Smooth muscle cell (in vitro differentiated cells): ENCODE results near the gene NANP. TPM values are rescaled to one million over a fixed set of nuclear protein-coding genes. Genes with fewer than 3 reads are reported as not detected.
"Not testable (repeated sequence)": the region's sequence is repeated elsewhere in the genome, so short reads cannot be mapped to it uniquely, and the experiment has no call there.

Experiments
- DNase-seq: peaks from one replicate; lab custom pipeline; 2025; ENCODE audit not compliant: unreplicated experiment; lab: John Stamatoyannopoulos, UW
- H2AFZ ChIP-seq: fragments of 200-600 bp; sonication (generic); 2 replicates; pipeline ENCODE4 v1.6.0; 2016; ENCODE audit warnings: antibody characterized with exemption, low read depth, mild to moderate bottlenecking
- H3F3A ChIP-seq: fragments of 200-600 bp; sonication (generic); 2 replicates; pipeline ENCODE4 v1.6.0; 2017; ENCODE audit warnings: antibody characterized with exemption, low read depth
- H3K27ac ChIP-seq: fragments of 200-600 bp; sonication (generic); 2 replicates; pipeline ENCODE4 v1.5.1; 2016; ENCODE audit warnings: low read depth, mild to moderate bottlenecking
- H3K27me3 ChIP-seq: fragments of 200-600 bp; sonication (generic); 2 replicates; pipeline ENCODE4 v1.6.1; 2016; ENCODE audit warnings: low read depth, mild to moderate bottlenecking
- H3K36me3 ChIP-seq: fragments of 200-600 bp; sonication (generic); 2 replicates; pipeline ENCODE4 v1.5.1; 2016; ENCODE audit warnings: low read depth
- H3K4me1 ChIP-seq: fragments of 200-600 bp; sonication (generic); 2 replicates; pipeline ENCODE4 v1.5.1; 2016; ENCODE audit warnings: low read depth
- H3K4me2 ChIP-seq: fragments of 200-600 bp; sonication (generic); 2 replicates; pipeline ENCODE4 v1.6.0; 2016; ENCODE audit warnings: mild to moderate bottlenecking
- H3K4me3 ChIP-seq: fragments of 200-600 bp; sonication (generic); 2 replicates; pipeline ENCODE4 v1.5.1; 2016; ENCODE audit warnings: mild to moderate bottlenecking
- H3K79me2 ChIP-seq: fragments of 200-600 bp; sonication (generic); 2 replicates; pipeline ENCODE4 v1.6.0; 2016; ENCODE audit warnings: low read depth, mild to moderate bottlenecking
- H3K9ac ChIP-seq: fragments of 200-600 bp; sonication (generic); 2 replicates; pipeline ENCODE4 v1.6.0; 2016; ENCODE audit warnings: low read depth
- H3K9me3 ChIP-seq: fragments of 200-600 bp; sonication (generic); replicated peaks from 2 replicates; pipeline ENCODE4 v1.5.1; 2016; ENCODE audit warnings: low read depth
- H4K20me1 ChIP-seq: fragments of 200-600 bp; sonication (generic); 2 replicates; pipeline ENCODE4 v1.6.0; 2016; ENCODE audit warnings: low read depth
- WGBS: methylation state at CpG from one replicate; pipeline ENCODE4 v1.1.7; 2016; ENCODE audit warnings: low lambda C conversion rate; 5-methylcytosine and 5-hydroxymethylcytosine counted together
- polyA plus RNA-seq: library from polyadenylated mRNA; unstranded; fragments of >200 nt; fragmentation: Nextera tagmentation; extraction: Ambion mirVana; gene quantifications from 2 replicates; pipeline ENCODE4 v1.2.1, GENCODE V29; 2016
- total RNA-seq: library from RNA; depleted of rRNA; stranded (reverse); fragments of >200 nt; gene quantifications from 2 replicates; pipeline ENCODE4 v1.2.3, GENCODE V29; 2014
- TF ChIP-seq, protein P1 (sequence below): fragments of 200-600 bp; sonication (generic); IDR thresholded peaks from 2 replicates; pipeline ENCODE4 v1.5.1; 2017; ENCODE audit warnings: borderline replicate concordance, mild to moderate bottlenecking, antibody characterized with exemption; ENCODE audit not compliant: insufficient read depth, poor library complexity, severe bottlenecking

Gene NANP
- total and polyA plus RNA-seq, 2 experiments from 2014 or later = 3.6 to 6.5 TPM

DNA sequence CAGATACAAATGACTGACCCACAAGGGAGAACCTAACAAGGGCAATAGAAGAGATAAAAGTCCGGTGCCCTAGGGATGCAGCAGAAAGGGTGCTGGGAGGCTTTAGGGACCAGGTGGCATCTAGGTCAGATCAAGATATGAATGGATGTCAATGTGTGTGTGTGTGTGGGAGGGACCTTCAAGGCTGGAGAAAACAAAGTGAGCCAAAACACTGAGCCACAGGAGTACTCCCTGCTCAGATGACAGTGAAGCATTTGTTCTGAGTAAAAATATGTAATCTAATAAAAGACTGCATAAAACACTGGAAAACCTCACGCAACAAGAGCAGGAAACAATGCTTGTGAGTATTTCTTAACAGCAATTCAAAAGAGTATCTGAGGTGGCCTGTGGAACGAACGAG is 44.6 kb upstream of the NANP start:
- Histone ChIP-seq H3K36me3 (no peaks in the 10 kb centered on the region), H3K9ac (no peak overlapping the region), H3K4me2 (no peak overlapping the region), H3K9me3 (no peaks in the 10 kb centered on the region), H3K4me3 (no peak overlapping the region), H3K79me2 (no peaks in the 10 kb centered on the region), H2AFZ (no peak overlapping the region), H4K20me1 (no peaks in the 10 kb centered on the region), H3K27ac (no peak overlapping the region), H3K27me3 (no peaks in the 10 kb centered on the region), H3F3A (no peaks in the 10 kb centered on the region), H3K4me1 (no peaks in the 10 kb centered on the region)
- WGBS = over 99% methylated on average over 4 of the region's 4 CpGs
- no peak for DNase-seq
- TF ChIP-seq, protein P1, sequence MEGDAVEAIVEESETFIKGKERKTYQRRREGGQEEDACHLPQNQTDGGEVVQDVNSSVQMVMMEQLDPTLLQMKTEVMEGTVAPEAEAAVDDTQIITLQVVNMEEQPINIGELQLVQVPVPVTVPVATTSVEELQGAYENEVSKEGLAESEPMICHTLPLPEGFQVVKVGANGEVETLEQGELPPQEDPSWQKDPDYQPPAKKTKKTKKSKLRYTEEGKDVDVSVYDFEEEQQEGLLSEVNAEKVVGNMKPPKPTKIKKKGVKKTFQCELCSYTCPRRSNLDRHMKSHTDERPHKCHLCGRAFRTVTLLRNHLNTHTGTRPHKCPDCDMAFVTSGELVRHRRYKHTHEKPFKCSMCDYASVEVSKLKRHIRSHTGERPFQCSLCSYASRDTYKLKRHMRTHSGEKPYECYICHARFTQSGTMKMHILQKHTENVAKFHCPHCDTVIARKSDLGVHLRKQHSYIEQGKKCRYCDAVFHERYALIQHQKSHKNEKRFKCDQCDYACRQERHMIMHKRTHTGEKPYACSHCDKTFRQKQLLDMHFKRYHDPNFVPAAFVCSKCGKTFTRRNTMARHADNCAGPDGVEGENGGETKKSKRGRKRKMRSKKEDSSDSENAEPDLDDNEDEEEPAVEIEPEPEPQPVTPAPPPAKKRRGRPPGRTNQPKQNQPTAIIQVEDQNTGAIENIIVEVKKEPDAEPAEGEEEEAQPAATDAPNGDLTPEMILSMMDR = no peak

GRCh38 chr20:25659999-25660398 is 36.2 kb upstream of the NANP start:
- Histone ChIP-seq H3K9me3 (no peaks in the 10 kb centered on the region), H3K4me3 (no peak overlapping the region), H4K20me1 (no peaks in the 10 kb centered on the region), H3K4me2 (no peak overlapping the region), H3K4me1 (no peaks in the 10 kb centered on the region), H3K36me3 (no peaks in the 10 kb centered on the region), H3K27me3 (no peaks in the 10 kb centered on the region), H3F3A (no peaks in the 10 kb centered on the region), H3K79me2 (no peaks in the 10 kb centered on the region), H3K27ac (no peak overlapping the region), H3K9ac (no peak overlapping the region), H2AFZ (no peak overlapping the region)
- TF ChIP-seq, protein P1 = no peak
- no peak for DNase-seq

GRCh38 chr20:25654487-25654886 is 30.7 kb upstream of the NANP start:
- Histone ChIP-seq H3K4me3 (no peak overlapping the region), H3F3A (no peaks in the 10 kb centered on the region), H3K4me1 (no peaks in the 10 kb centered on the region), H3K27me3 (no peaks in the 10 kb centered on the region), H2AFZ (no peak overlapping the region), H3K9ac (no peak overlapping the region), H3K9me3 (no peaks in the 10 kb centered on the region), H3K79me2 (no peaks in the 10 kb centered on the region), H3K27ac (no peak overlapping the region), H3K4me2 (no peak overlapping the region), H3K36me3 (no peaks in the 10 kb centered on the region), H4K20me1 (no peaks in the 10 kb centered on the region)
- TF ChIP-seq, protein P1 = no peak
- no peak for DNase-seq

- H3K4me3 ChIP-seq, H2AFZ ChIP-seq, H3K27me3 ChIP-seq, H3K27ac ChIP-seq, H3K9ac ChIP-seq, DNase-seq, H3K79me2 ChIP-seq, H4K20me1 ChIP-seq, H3K9me3 ChIP-seq, H3K36me3 ChIP-seq, H3K4me2 ChIP-seq, H3K4me1 ChIP-seq, H3F3A ChIP-seq: not testable (repeated sequence)
- 98% methylated on average over 4 of the region's 4 CpGs for WGBS
Measured at GRCh38 chr20:25652866-25653265, 29.1 kb upstream of the NANP start.
